IMR-90 (cell line): ENCODE results near the gene TBX15. TPM values are rescaled to one million over a fixed set of nuclear protein-coding genes. Genes with fewer than 3 reads are reported as not detected.

Experiments
- ATAC-seq: fragments of 200-7000 bp; cut with Tn5 transposase; 2 replicates; pipeline ENCODE4 v1.9.1; 2020; ENCODE audit warnings: low read depth, mild to moderate bottlenecking, moderate library complexity
- BruUV-seq: library from RNA; stranded (reverse); fragments of 400-500 nt; replicated peaks from 2 replicates; lab custom pipeline; 2021; lab: Mats Ljungman, UMichigan
- CTCF ChIA-PET: fragments of 300-600 bp; formaldehyde crosslinking; extraction: SDS; loops from one replicate; lab custom pipeline; 2021; ENCODE audit warnings: antibody characterized with exemption; lab: Yijun Ruan, JAX
- POLR2A ChIA-PET: fragments of 300-600 bp; sonication (Branson Sonifier 250); formaldehyde crosslinking; loops from one replicate; lab custom pipeline; 2022; ENCODE audit warnings: antibody characterized with exemption; ENCODE audit not compliant: unreplicated experiment; lab: Charles Lee
- DNase-seq: peaks from one replicate; pipeline ENCODE4 v3.0.0; 2013
- H2AFZ ChIP-seq: replicated peaks from 2 replicates; pipeline ENCODE3; 2013; ENCODE audit warnings: low read length, mild to moderate bottlenecking; ENCODE audit not compliant: poor library complexity
- H2AK5ac ChIP-seq: 2 replicates; pipeline ENCODE4 v1.6.1; 2013; ENCODE audit warnings: low read depth, low read length, inconsistent platforms
- H2AK9ac ChIP-seq: replicated peaks from 2 replicates; pipeline ENCODE3; 2013; ENCODE audit warnings: mild to moderate bottlenecking, low read depth, low read length, moderate library complexity; ENCODE audit not compliant: poor library complexity
- H2BK120ac ChIP-seq: 2 replicates; pipeline ENCODE4 v1.6.1; 2013; ENCODE audit warnings: low read depth, low read length, inconsistent platforms
- H2BK15ac ChIP-seq: 3 replicates; pipeline ENCODE4 v1.6.1; 2013; ENCODE audit warnings: low read depth, low read length, inconsistent platforms
- H2BK20ac ChIP-seq: 2 replicates; pipeline ENCODE4 v1.6.1; 2013; ENCODE audit warnings: low read depth, mild to moderate bottlenecking, inconsistent platforms, low read length, moderate library complexity
- H2BK5ac ChIP-seq: 2 replicates; pipeline ENCODE4 v1.6.1; 2013; ENCODE audit warnings: mild to moderate bottlenecking, low read depth, low read length, inconsistent platforms; ENCODE audit not compliant: poor library complexity, severe bottlenecking
- H3K14ac ChIP-seq: replicated peaks from 2 replicates; pipeline ENCODE4 v1.6.1; 2013; ENCODE audit warnings: low read depth, low read length, inconsistent platforms
- H3K18ac ChIP-seq: 2 replicates; pipeline ENCODE4 v1.6.1; 2013; ENCODE audit warnings: low read depth, low read length, control low read depth
- H3K23ac ChIP-seq: 2 replicates; pipeline ENCODE4 v1.6.1; 2013; ENCODE audit warnings: low read depth, low read length, inconsistent platforms
- H3K27ac ChIP-seq: 2 replicates; pipeline ENCODE4 v1.5.1; 2013; ENCODE audit warnings: mild to moderate bottlenecking, control low read depth, low read length; ENCODE audit not compliant: insufficient read depth
- H3K27me3 ChIP-seq: 2 replicates; pipeline ENCODE4 v1.6.1; 2013; ENCODE audit warnings: low read length; ENCODE audit not compliant: control insufficient read depth, insufficient read depth
- H3K36me3 ChIP-seq: 2 replicates; pipeline ENCODE4 v1.6.1; 2013; ENCODE audit warnings: low read length, mixed read lengths; ENCODE audit not compliant: control insufficient read depth, insufficient read depth
- H3K4ac ChIP-seq: 2 replicates; pipeline ENCODE4 v1.6.1; 2013; ENCODE audit warnings: low read depth, low read length, inconsistent platforms
- H3K4me1 ChIP-seq: 2 replicates; pipeline ENCODE4 v1.6.1; 2013; ENCODE audit warnings: low read length, mixed read lengths; ENCODE audit not compliant: control insufficient read depth, insufficient read depth
- H3K4me2 ChIP-seq: 2 replicates; pipeline ENCODE4 v1.6.1; 2013; ENCODE audit warnings: low read depth, mild to moderate bottlenecking, control low read depth, low read length, moderate library complexity
- H3K4me3 ChIP-seq: 2 replicates; pipeline ENCODE4 v1.5.1; 2013; ENCODE audit warnings: low read depth, mild to moderate bottlenecking, control low read depth, low read length, moderate library complexity; ENCODE audit not compliant: insufficient read depth
- H3K56ac ChIP-seq: 2 replicates; pipeline ENCODE4 v1.6.1; 2013; ENCODE audit warnings: low read length, inconsistent platforms; ENCODE audit not compliant: insufficient read depth; ENCODE audit errors: extremely low read depth
- H3K79me1 ChIP-seq, 2 experiments: 2 replicates each; pipeline ENCODE4 v1.6.1; 2013; ENCODE audit warnings: low read length in 2 of 2, inconsistent platforms in 1 of 2, low read depth in 1 of 2
- H3K9ac ChIP-seq: 2 replicates; pipeline ENCODE4 v1.6.1; 2013; ENCODE audit warnings: low read depth, low read length, control low read depth
- H3K9me1 ChIP-seq: 2 replicates; pipeline ENCODE4 v1.6.1; 2013; ENCODE audit warnings: low read length, inconsistent platforms; ENCODE audit not compliant: insufficient read depth
- H3K9me3 ChIP-seq: 2 replicates; pipeline ENCODE4 v1.6.1; 2013; ENCODE audit warnings: low read length; ENCODE audit not compliant: control insufficient read depth, insufficient read depth
- H4K20me1 ChIP-seq: 2 replicates; pipeline ENCODE4 v1.6.1; 2013; ENCODE audit warnings: low read length, inconsistent platforms; ENCODE audit not compliant: insufficient read depth
- H4K5ac ChIP-seq: 2 replicates; pipeline ENCODE4 v1.6.1; 2013; ENCODE audit warnings: mild to moderate bottlenecking, low read depth, low read length, control low read depth
- H4K8ac ChIP-seq, 2 experiments: 2 replicates each; pipeline ENCODE4 v1.6.1; 2013; ENCODE audit warnings: low read depth in 2 of 2, low read length in 2 of 2, control low read depth in 1 of 2, inconsistent platforms in 1 of 2
- H4K91ac ChIP-seq: 2 replicates; pipeline ENCODE4 v1.6.1; 2013; ENCODE audit warnings: low read depth, low read length, inconsistent platforms; ENCODE audit not compliant: insufficient read depth
- CEBPB ChIP-seq: IDR thresholded peaks from 2 replicates; pipeline ENCODE4 v1.6.1; 2012; ENCODE audit warnings: low read depth, low read length, improper control_type of control experiment
- FOS ChIP-seq: fragments of 150-350 bp; IDR thresholded peaks from 2 replicates; pipeline ENCODE4 v1.6.1; 2016; ENCODE audit warnings: low read depth, low read length
- MAFK ChIP-seq: IDR thresholded peaks from 2 replicates; pipeline ENCODE4 v1.6.1; 2012; ENCODE audit warnings: low read depth, low read length, improper control_type of control experiment
- MAZ ChIP-seq: IDR thresholded peaks from 2 replicates; pipeline ENCODE4 v1.6.1; 2012; ENCODE audit warnings: low read depth, mild to moderate bottlenecking, low read length, improper control_type of control experiment, moderate library complexity, borderline replicate concordance
- MXI1 ChIP-seq: IDR thresholded peaks from 2 replicates; pipeline ENCODE4 v1.6.1; 2012; ENCODE audit warnings: low read depth, mild to moderate bottlenecking, low read length, moderate library complexity, borderline replicate concordance
- NFE2L2 ChIP-seq: fragments of 150-350 bp; IDR thresholded peaks from 2 replicates; pipeline ENCODE4 v1.6.1; 2016; ENCODE audit warnings: low read depth, mild to moderate bottlenecking, low read length
- RAD21 ChIP-seq: IDR thresholded peaks from 2 replicates; pipeline ENCODE4 v1.6.1; 2012; ENCODE audit warnings: low read length, improper control_type of control experiment
- RCOR1 ChIP-seq: IDR thresholded peaks from 2 replicates; pipeline ENCODE4 v1.6.1; 2012; ENCODE audit warnings: mild to moderate bottlenecking, low read length, improper control_type of control experiment; ENCODE audit not compliant: insufficient replicate concordance
- RFX5 ChIP-seq: IDR thresholded peaks from 2 replicates; pipeline ENCODE4 v1.8.0; 2012; ENCODE audit warnings: low read depth, mild to moderate bottlenecking, low read length, moderate library complexity
- SMC3 ChIP-seq: fragments of 150-350 bp; IDR thresholded peaks from 2 replicates; pipeline ENCODE4 v1.6.1; 2016; ENCODE audit warnings: low read depth, mild to moderate bottlenecking, antibody characterized with exemption, low read length, moderate library complexity
- WGBS, 2 experiments: methylation state at CpG; one replicate each; pipeline versions ENCODE4 v1.1.5 to v1.1.7; 2013; ENCODE audit warnings: missing lambda C conversion rate in 2 of 2; ENCODE audit not compliant: insufficient read length in 1 of 2; ENCODE audit errors: extremely low coverage in 2 of 2; 5-methylcytosine and 5-hydroxymethylcytosine counted together
- dilution Hi-C: fragments of 300-500 bp; cut with HindIII; formaldehyde crosslinking; loops from one replicate; pipeline ENCODE4 v1.14.3; 2018; ENCODE audit warnings: low sequenced_read_pairs; ENCODE audit not compliant: unreplicated experiment
- in situ Hi-C: fragments of 300-500 bp; cut with MboI; formaldehyde crosslinking; loops from 3 replicates; pipeline ENCODE4 v1.14.3; 2019; ENCODE audit warnings: low sequenced_read_pairs, inconsistent platforms, mixed read lengths
- intact Hi-C: fragments of 100-400 bp; cut with micrococcal nuclease; formaldehyde crosslinking; loops from 2 replicates; pipeline ENCODE4 v1.10.0; 2022
- polyA plus RNA-seq, 3 experiments: library from polyadenylated mRNA; depleted of rRNA; stranded (reverse); fragments of >200 nt; gene quantifications; 2 replicates each; pipeline ENCODE4 v1.2.3, GENCODE V29; 2012; ENCODE audit warnings: low replicate concordance in 1 of 3
- total RNA-seq: library from RNA; depleted of rRNA; stranded (reverse); fragments of >200 nt; gene quantifications from 2 replicates; pipeline ENCODE4 v1.2.3, GENCODE V29; 2012
- TF ChIP-seq, protein P1 (sequence below): fragments of 150-350 bp; IDR thresholded peaks from 2 replicates; pipeline ENCODE4 v1.6.1; 2016; ENCODE audit warnings: low read depth, mild to moderate bottlenecking, low read length, moderate library complexity, borderline replicate concordance
- TF ChIP-seq, protein P2 (sequence below): conservative IDR thresholded peaks from 2 replicates; pipeline ENCODE4 v1.5.1; 2012; ENCODE audit warnings: mild to moderate bottlenecking, low read depth, low read length, improper control_type of control experiment

The TBX15 gene
- total and polyA plus RNA-seq, 2 of the 4 experiments (the other 2 are of a cell fraction), result not detected

DNA sequence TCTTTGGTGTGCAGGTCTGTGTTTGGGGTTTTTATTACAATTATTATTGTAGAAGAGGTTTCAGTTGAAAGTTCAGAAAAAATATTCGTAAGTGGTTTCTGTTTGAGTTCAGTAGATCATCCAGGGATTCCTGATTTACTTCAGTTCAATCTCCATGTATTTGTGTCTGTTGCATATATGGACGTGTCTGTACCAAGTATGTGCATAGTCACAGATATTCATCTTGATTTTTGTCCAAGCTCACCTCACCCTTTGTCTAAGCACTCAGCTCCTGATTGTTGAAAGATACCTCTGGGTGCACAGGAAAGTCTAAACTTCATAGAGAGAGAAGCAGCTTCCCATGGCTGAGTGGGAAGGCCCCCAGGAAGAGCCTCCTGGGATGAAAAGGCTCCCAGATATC lies 141.7 kb downstream of the TBX15 start:
- no peak overlapping the region for H4K5ac ChIP-seq
- intact Hi-C loops (no loop called here), dilution Hi-C loops (no loop called here), in situ Hi-C loops (no loop called here)
- H3K4me1 ChIP-seq, result no peaks in the 10 kb centered on the region
- DNase-seq (no peak), ATAC-seq (no peak)
- H3K9me3 ChIP-seq, result no peaks in the 10 kb centered on the region
- H4K20me1 ChIP-seq, result no peaks in the 10 kb centered on the region
- H3K9ac ChIP-seq, result no peak overlapping the region
- no peak overlapping the region for H2AK5ac ChIP-seq
- POLR2A ChIA-PET, result no interaction called here
- no peaks in the 10 kb centered on the region for H3K79me1 ChIP-seq
- no peak overlapping the region for H3K4me2 ChIP-seq
- H2BK15ac ChIP-seq, result no peak overlapping the region
- no peaks in the 10 kb centered on the region for H3K27me3 ChIP-seq
- H2BK20ac ChIP-seq, result no peak overlapping the region
- H3K36me3 ChIP-seq, result no peaks in the 10 kb centered on the region
- H4K91ac ChIP-seq, result no peak overlapping the region
- TF ChIP-seq CEBPB (no peak), SMC3 (no peak), RFX5 (no peak), NFE2L2 (no peak), MAFK (no peak), MXI1 (no peak), RAD21 (no peak), MAZ (no peak), RCOR1 (no peak), FOS (no peak)
- TF ChIP-seq, protein P1, sequence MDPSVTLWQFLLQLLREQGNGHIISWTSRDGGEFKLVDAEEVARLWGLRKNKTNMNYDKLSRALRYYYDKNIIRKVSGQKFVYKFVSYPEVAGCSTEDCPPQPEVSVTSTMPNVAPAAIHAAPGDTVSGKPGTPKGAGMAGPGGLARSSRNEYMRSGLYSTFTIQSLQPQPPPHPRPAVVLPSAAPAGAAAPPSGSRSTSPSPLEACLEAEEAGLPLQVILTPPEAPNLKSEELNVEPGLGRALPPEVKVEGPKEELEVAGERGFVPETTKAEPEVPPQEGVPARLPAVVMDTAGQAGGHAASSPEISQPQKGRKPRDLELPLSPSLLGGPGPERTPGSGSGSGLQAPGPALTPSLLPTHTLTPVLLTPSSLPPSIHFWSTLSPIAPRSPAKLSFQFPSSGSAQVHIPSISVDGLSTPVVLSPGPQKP, result no peak
- TF ChIP-seq, protein P2, sequence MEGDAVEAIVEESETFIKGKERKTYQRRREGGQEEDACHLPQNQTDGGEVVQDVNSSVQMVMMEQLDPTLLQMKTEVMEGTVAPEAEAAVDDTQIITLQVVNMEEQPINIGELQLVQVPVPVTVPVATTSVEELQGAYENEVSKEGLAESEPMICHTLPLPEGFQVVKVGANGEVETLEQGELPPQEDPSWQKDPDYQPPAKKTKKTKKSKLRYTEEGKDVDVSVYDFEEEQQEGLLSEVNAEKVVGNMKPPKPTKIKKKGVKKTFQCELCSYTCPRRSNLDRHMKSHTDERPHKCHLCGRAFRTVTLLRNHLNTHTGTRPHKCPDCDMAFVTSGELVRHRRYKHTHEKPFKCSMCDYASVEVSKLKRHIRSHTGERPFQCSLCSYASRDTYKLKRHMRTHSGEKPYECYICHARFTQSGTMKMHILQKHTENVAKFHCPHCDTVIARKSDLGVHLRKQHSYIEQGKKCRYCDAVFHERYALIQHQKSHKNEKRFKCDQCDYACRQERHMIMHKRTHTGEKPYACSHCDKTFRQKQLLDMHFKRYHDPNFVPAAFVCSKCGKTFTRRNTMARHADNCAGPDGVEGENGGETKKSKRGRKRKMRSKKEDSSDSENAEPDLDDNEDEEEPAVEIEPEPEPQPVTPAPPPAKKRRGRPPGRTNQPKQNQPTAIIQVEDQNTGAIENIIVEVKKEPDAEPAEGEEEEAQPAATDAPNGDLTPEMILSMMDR, result no peak
- no peak overlapping the region for H3K14ac ChIP-seq
- no peak overlapping the region for H3K4ac ChIP-seq
- BruUV-seq, result no TSS peak
- H3K9me1 ChIP-seq, result no peaks in the 10 kb centered on the region
- WGBS, 2 experiments, result no CpG with 5 or more reads among the region's 2 CpGs
- H2AFZ ChIP-seq, result no peak overlapping the region
- no peak overlapping the region for H2BK120ac ChIP-seq
- no peak overlapping the region for H2BK5ac ChIP-seq
- H3K4me3 ChIP-seq, result no peak overlapping the region
- no peak overlapping the region for H3K18ac ChIP-seq
- no peak overlapping the region for H3K23ac ChIP-seq
- H3K56ac ChIP-seq, result no peak overlapping the region
- no peak overlapping the region for H3K27ac ChIP-seq
- H2AK9ac ChIP-seq, result no peak overlapping the region
- CTCF ChIA-PET, result no interaction called here
- no peak overlapping the region for H4K8ac ChIP-seq
